SK-N-SH treated with all-trans-retinoic acid at 6 μM for 48 hours (cell line): Measurements from ENCODE around the gene SELENOK.

Source experiments
- ATAC-seq: fragments of 200-7000 bp; cut with Tn5 transposase; 3 replicates; pipeline ENCODE4 v1.9.1; 2020; ENCODE audit warnings: mild to moderate bottlenecking, moderate library complexity
- ARNTL ChIP-seq: fragments of 450-650 bp; formaldehyde crosslinking; IDR thresholded peaks from 2 replicates; pipeline ENCODE4 v1.5.0; 2020; ENCODE audit warnings: low read depth, mild to moderate bottlenecking, moderate library complexity, borderline replicate concordance
- CREB5 ChIP-seq: fragments of 250-450 bp; sonication (Bioruptor Pico); IDR thresholded peaks from 2 replicates; pipeline ENCODE4 v1.5.1; 2020; ENCODE audit warnings: low read depth, mild to moderate bottlenecking, moderate library complexity
- CSRNP3 ChIP-seq: fragments of 250-450 bp; sonication (Bioruptor Pico); IDR thresholded peaks from 2 replicates; pipeline ENCODE4 v1.5.1; 2021; ENCODE audit warnings: mild to moderate bottlenecking, moderate library complexity
- GLIS3 ChIP-seq: fragments of 250-450 bp; sonication (Bioruptor Pico); IDR thresholded peaks from 2 replicates; pipeline ENCODE4 v1.5.0; 2020; ENCODE audit warnings: mild to moderate bottlenecking, moderate library complexity
- ISL1 ChIP-seq: fragments of 250-450 bp; sonication (Bioruptor Pico); IDR thresholded peaks from 2 replicates; pipeline ENCODE4 v2.1.2; 2022; ENCODE audit warnings: mild to moderate bottlenecking, moderate library complexity
- OSR1 ChIP-seq: fragments of 250-450 bp; sonication (Bioruptor Pico); IDR thresholded peaks from 2 replicates; pipeline ENCODE4 v1.8.0; 2022; ENCODE audit warnings: moderate library complexity, mild to moderate bottlenecking, inconsistent platforms
- PATZ1 ChIP-seq: fragments of 250-450 bp; sonication (Bioruptor Pico); IDR thresholded peaks from 2 replicates; pipeline ENCODE4 v1.8.0; 2020; ENCODE audit warnings: mild to moderate bottlenecking, moderate library complexity, borderline replicate concordance
- PPARA ChIP-seq: fragments of 250-450 bp; sonication (Bioruptor Pico); IDR thresholded peaks from 2 replicates; pipeline ENCODE4 v1.5.0; 2020; ENCODE audit warnings: mild to moderate bottlenecking, borderline replicate concordance
- RARB ChIP-seq: fragments of 250-450 bp; sonication (Bioruptor Pico); IDR thresholded peaks from 2 replicates; pipeline ENCODE4 v1.8.0; 2021; ENCODE audit warnings: mild to moderate bottlenecking, moderate library complexity
- SNAI2 ChIP-seq: fragments of 250-450 bp; sonication (Bioruptor Pico); IDR thresholded peaks from 2 replicates; pipeline ENCODE4 v1.5.0; 2020; ENCODE audit warnings: mild to moderate bottlenecking, moderate library complexity
- TCF4 ChIP-seq: fragments of 250-450 bp; sonication (Bioruptor Pico); IDR thresholded peaks from 2 replicates; pipeline ENCODE4 v1.8.0; 2021; ENCODE audit warnings: mild to moderate bottlenecking, moderate library complexity, borderline replicate concordance
- TOX ChIP-seq: fragments of 250-450 bp; sonication (Bioruptor Pico); IDR thresholded peaks from 2 replicates; pipeline ENCODE4 v1.8.0; 2021; ENCODE audit warnings: mild to moderate bottlenecking, moderate library complexity, borderline replicate concordance
- ZFP3 ChIP-seq: fragments of 250-450 bp; sonication (Bioruptor Pico); IDR thresholded peaks from 2 replicates; pipeline ENCODE4 v1.5.0; 2020; ENCODE audit warnings: mild to moderate bottlenecking, moderate library complexity
- ZFP30 ChIP-seq: fragments of 450-650 bp; formaldehyde crosslinking; IDR thresholded peaks from 2 replicates; pipeline ENCODE4 v1.5.0; 2022; ENCODE audit warnings: mild to moderate bottlenecking, moderate library complexity
- ZNF565 ChIP-seq: fragments of 450-650 bp; formaldehyde crosslinking; conservative IDR thresholded peaks from 2 replicates; pipeline ENCODE4 v1.5.0; 2020; ENCODE audit warnings: low read depth, mild to moderate bottlenecking, moderate library complexity
- ZNF70 ChIP-seq: fragments of 450-650 bp; formaldehyde crosslinking; IDR thresholded peaks from 2 replicates; pipeline ENCODE4 v1.5.0; 2020; ENCODE audit warnings: mild to moderate bottlenecking, moderate library complexity
- ZNF8 ChIP-seq: fragments of 450-650 bp; formaldehyde crosslinking; IDR thresholded peaks from 2 replicates; pipeline ENCODE4 v1.5.0; 2020; ENCODE audit warnings: mild to moderate bottlenecking, moderate library complexity
- TF ChIP-seq, protein P1 (sequence below): fragments of 250-450 bp; sonication (Bioruptor Pico); IDR thresholded peaks from 2 replicates; pipeline ENCODE4 v1.8.0; 2021; ENCODE audit warnings: low read depth, mild to moderate bottlenecking, moderate library complexity, borderline replicate concordance

SELENOK gene

DNA sequence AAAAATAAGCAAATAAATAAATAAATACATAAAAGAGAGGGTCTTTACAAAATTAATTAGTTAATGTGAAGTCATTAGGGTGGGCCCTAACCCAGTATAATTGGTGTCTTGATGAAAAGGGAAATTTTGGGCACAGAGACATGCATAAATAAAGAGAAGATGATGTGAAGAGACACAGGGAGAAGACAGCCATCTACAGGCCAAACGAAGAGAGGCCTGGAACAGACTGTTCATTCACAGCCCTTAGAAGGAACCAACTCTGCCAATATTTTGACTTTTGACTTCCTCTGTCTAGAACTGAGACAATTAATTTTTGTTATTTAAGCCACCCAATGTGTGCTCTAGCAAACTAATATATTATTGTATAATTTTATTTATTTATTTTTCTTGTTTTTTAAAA is 29.6 kb upstream of the SELENOK start:
- ATAC-seq, result 0 out of 3 replicates have a peak, but pooled peaks have one; percentile 40
- TF ChIP-seq, protein P1, sequence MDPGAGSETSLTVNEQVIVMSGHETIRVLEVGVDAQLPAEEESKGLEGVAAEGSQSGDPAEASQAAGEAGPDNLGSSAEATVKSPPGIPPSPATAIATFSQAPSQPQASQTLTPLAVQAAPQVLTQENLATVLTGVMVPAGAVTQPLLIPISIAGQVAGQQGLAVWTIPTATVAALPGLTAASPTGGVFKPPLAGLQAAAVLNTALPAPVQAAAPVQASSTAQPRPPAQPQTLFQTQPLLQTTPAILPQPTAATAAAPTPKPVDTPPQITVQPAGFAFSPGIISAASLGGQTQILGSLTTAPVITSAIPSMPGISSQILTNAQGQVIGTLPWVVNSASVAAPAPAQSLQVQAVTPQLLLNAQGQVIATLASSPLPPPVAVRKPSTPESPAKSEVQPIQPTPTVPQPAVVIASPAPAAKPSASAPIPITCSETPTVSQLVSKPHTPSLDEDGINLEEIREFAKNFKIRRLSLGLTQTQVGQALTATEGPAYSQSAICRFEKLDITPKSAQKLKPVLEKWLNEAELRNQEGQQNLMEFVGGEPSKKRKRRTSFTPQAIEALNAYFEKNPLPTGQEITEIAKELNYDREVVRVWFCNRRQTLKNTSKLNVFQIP (CRISPR knock-in tag), result no peak
- TF ChIP-seq PATZ1 (CRISPR knock-in tag) (no peak), ZNF565 (CRISPR knock-in tag) (no peak)

GRCh38 chr3:53919741-53920140 is 28.1 kb upstream of the SELENOK start:
- TF ChIP-seq ARNTL (CRISPR knock-in tag), result no peak
- no peak for TF ChIP-seq ZNF70
- TF ChIP-seq TOX (CRISPR knock-in tag), result no peak
- TF ChIP-seq CSRNP3 (CRISPR knock-in tag), result no peak
- TF ChIP-seq ZFP30 (CRISPR knock-in tag), result no peak
- no peak for TF ChIP-seq ISL1 (CRISPR knock-in tag)

DNA sequence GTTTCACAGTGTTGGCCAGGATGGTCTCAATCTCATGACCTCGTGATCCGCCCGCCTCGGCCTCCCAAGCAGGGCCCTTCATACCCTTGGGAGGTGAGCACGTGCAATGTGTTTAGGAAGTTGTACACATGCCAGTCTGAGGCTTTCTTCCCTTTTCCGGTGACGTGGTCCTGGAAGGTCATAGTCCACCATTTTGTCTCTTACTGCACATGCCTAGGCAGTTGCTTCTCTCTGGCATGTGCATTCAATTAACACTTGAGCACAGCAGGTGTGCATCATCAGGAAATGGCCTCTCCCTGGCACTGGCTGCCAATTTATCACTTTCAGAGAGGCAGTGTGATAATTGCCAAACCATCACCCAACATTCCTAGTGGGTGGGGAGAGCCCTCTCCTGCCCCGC is 21.7 kb upstream of the SELENOK start:
- TF ChIP-seq OSR1 (CRISPR knock-in tag) (no peak), PPARA (no peak), GLIS3 (CRISPR knock-in tag) (no peak), ISL1 (CRISPR knock-in tag) (no peak), ZNF70 (no peak), ZFP30 (CRISPR knock-in tag) (no peak), CREB5 (CRISPR knock-in tag) (no peak), ZFP3 (CRISPR knock-in tag) (no peak), RARB (CRISPR knock-in tag) (no peak), ARNTL (CRISPR knock-in tag) (no peak)
- TF ChIP-seq, all 23 proteins: peak for 0
- no peak for ATAC-seq

More at GRCh38 chr3:53919741-53920140, 28.1 kb upstream of the SELENOK start:
- ATAC-seq, result no peak

DNA sequence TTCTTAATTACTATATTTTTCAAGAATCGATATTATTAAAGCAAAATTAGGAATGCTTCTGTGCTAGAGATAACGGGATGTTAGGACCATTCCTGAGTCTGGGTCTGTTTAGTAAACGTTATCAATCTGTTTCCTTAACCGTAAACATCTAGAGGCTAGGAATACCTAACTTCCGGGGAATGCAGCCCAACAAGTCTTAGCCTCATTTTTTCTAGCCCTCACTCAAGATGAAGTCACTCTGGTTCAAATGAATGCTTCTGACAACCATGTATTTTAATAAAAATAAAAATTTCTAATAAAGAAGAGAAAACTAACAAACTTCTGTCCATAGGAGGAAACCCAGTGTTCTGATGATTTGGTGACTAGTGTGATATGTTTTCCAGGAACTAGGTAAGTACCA is 11.1 kb upstream of the SELENOK start:
- TF ChIP-seq CREB5 (CRISPR knock-in tag), result no peak
- no peak for TF ChIP-seq PATZ1 (CRISPR knock-in tag)
- TF ChIP-seq PPARA, result no peak
- TF ChIP-seq CSRNP3 (CRISPR knock-in tag), result no peak
- no peak for TF ChIP-seq SNAI2
- no peak for TF ChIP-seq TCF4
- TF ChIP-seq GLIS3 (CRISPR knock-in tag), result no peak
- TF ChIP-seq ZNF8 (CRISPR knock-in tag), result no peak
- TF ChIP-seq TOX (CRISPR knock-in tag), result no peak
- no peak for TF ChIP-seq ZFP3 (CRISPR knock-in tag)
- TF ChIP-seq ZFP30 (CRISPR knock-in tag), result no peak
- TF ChIP-seq ISL1 (CRISPR knock-in tag), result no peak
- no peak for TF ChIP-seq ZNF565 (CRISPR knock-in tag)
- ATAC-seq, result no peak
